ENCODE measurements around the gene LRG1. TPM values are rescaled to one million over a fixed set of nuclear protein-coding genes. Genes with fewer than 3 reads are reported as not detected.

LRG1 gene
- total and polyA plus RNA-seq, 2 donors: 0.52 to 2.1 TPM

DNA sequence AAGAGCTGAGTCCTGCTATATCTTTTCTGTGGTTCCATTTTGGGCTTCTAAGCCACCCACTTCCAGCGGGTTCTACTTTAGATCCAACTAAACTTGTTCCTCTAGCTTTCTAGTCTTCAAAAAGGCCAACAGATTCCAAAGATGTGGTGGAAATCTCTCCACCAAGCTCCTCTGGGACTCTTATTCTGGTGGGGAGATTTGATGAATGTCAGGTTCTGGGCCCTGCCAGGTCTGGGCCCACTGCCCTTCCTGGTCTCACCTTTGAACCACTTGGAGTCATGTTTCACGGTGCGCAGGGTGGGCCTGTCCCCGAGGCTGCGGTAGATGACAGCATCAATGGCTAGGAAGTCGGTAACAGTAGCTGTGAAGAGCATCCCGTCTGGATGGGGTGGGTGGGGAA is 14.9 kb upstream of the LRG1 start:
- Histone ChIP-seq H3K4me1 (ENCODE audit: control insufficient read depth in 2 of 2, insufficient read depth in 2 of 2, low read length in 2 of 2) (no peaks in the 10 kb centered on the region), H3K4me3 (ENCODE audit: low read length in 2 of 2) (no peak overlapping the region), H3K27ac (ENCODE audit: low read depth in 1 of 2, low read length in 1 of 2) (no peak overlapping the region), H3K27me3 (ENCODE audit: control insufficient read depth in 2 of 2, insufficient read depth in 1 of 2, low read length in 1 of 2) (no peaks in the 10 kb centered on the region), H3K9me3 (ENCODE audit: control insufficient read depth in 2 of 2, insufficient read depth in 1 of 2, low read length in 1 of 2) (no peaks in the 10 kb centered on the region), H3K36me3 (ENCODE audit: control insufficient read depth in 2 of 2, insufficient read depth in 2 of 2, low read length in 1 of 2) (no peaks in the 10 kb centered on the region)
- DNase-seq (ENCODE audit: low read depth in 6 of 9, low spot score in 9 of 9): no peak
- 92% methylated on average over 7 of the region's 7 CpGs for WGBS

DNA sequence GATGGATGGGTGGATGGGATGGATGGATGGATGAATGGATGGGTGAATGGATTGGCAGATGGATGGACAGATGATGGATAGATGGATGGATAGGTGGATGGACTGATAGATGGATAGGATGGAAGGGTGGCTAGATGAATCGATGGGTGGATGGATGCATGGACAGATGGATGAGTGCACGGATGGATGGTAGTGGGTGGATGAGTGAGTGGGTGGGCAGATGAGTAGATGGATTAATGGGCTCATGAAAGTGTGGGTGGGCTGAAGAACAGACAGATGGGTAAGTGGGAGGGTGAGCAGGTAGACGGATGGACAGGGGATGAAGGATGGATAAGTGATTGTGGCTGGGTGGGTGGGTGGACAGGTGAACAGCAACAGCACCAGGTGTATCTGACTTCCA is 13.9 kb upstream of the LRG1 start:
- no peak for DNase-seq (ENCODE audit: low read depth in 6 of 9, low spot score in 9 of 9)

DNA sequence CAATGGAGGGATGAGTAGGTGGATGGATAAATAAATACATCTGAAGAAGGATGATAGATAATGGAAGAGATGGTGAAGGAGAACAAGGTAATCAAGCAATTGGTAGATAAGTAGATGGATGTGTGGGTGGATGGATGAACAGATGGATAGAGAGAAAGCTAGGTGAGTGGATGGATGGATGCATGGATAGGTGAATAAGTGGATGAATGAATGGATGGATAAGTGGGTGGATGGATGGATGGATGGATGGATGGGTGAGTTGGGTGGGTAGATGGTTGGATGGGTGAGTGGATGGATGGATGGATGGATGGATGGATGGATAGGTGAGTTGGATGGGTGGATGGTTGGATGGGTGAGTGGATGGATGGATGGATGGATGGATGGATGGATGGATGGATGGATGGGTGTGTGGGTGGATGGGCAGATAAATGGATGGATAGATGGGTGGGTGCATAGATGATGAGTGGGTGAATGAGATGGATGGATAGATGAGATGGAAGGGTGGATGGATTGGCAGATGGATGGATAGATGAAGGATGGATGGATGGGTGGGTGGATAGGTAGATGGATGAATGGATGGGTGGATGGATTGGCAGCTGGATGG is 13.4 kb upstream of the LRG1 start:
- Histone ChIP-seq H3K4me3 (ENCODE audit: low read length in 2 of 2) (no peak overlapping the region), H3K9me3 (ENCODE audit: control insufficient read depth in 2 of 2, insufficient read depth in 1 of 2, low read length in 1 of 2) (no peaks in the 10 kb centered on the region), H3K4me1 (ENCODE audit: control insufficient read depth in 2 of 2, insufficient read depth in 2 of 2, low read length in 2 of 2) (no peaks in the 10 kb centered on the region), H3K27me3 (ENCODE audit: control insufficient read depth in 2 of 2, insufficient read depth in 1 of 2, low read length in 1 of 2) (no peaks in the 10 kb centered on the region), H3K27ac (ENCODE audit: low read depth in 1 of 2, low read length in 1 of 2) (no peak overlapping the region), H3K36me3 (ENCODE audit: control insufficient read depth in 2 of 2, insufficient read depth in 2 of 2, low read length in 1 of 2) (no peaks in the 10 kb centered on the region)
- DNase-seq (ENCODE audit: low read depth in 6 of 9, low spot score in 9 of 9): no peak

More for the DNA sequence above, 13.9 kb upstream of the LRG1 start:
- no peaks in the 10 kb centered on the region for H3K9me3 ChIP-seq (ENCODE audit: control insufficient read depth in 2 of 2, insufficient read depth in 1 of 2, low read length in 1 of 2)
- no peaks in the 10 kb centered on the region for H3K36me3 ChIP-seq (ENCODE audit: control insufficient read depth in 2 of 2, insufficient read depth in 2 of 2, low read length in 1 of 2)
- H3K27ac ChIP-seq (ENCODE audit: low read depth in 1 of 2, low read length in 1 of 2): no peak overlapping the region
- H3K27me3 ChIP-seq (ENCODE audit: control insufficient read depth in 2 of 2, insufficient read depth in 1 of 2, low read length in 1 of 2): no peaks in the 10 kb centered on the region
- H3K4me3 ChIP-seq (ENCODE audit: low read length in 2 of 2): no peak overlapping the region
- WGBS: 79% methylated on average over 3 of the region's 3 CpGs
- H3K4me1 ChIP-seq (ENCODE audit: control insufficient read depth in 2 of 2, insufficient read depth in 2 of 2, low read length in 2 of 2): no peaks in the 10 kb centered on the region

DNA sequence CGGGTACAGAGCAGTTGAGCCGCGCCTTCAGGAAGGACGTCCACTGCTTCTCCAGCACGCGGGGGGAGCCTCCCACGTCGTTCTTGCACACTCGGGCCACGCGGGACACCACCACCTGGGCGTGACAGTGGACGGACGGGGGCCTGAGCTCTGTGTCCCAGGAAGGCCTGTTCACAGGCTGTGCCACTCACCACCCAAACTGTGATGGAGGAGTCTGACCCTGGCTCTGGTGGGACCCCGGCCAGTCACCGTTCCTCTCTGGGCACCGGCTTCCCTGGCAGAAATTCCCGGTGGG is 12.6 kb upstream of the LRG1 start:
- no peak for DNase-seq (ENCODE audit: low read depth in 6 of 9, low spot score in 9 of 9)
- H3K9me3 ChIP-seq (ENCODE audit: control insufficient read depth in 2 of 2, insufficient read depth in 1 of 2, low read length in 1 of 2): no peaks in the 10 kb centered on the region
- no peak overlapping the region for H3K27ac ChIP-seq (ENCODE audit: low read depth in 1 of 2, low read length in 1 of 2)
- no peaks in the 10 kb centered on the region for H3K4me1 ChIP-seq (ENCODE audit: control insufficient read depth in 2 of 2, insufficient read depth in 2 of 2, low read length in 2 of 2)
- WGBS: 95% methylated on average over 18 of the region's 18 CpGs
- H3K4me3 ChIP-seq (ENCODE audit: low read length in 2 of 2): no peak overlapping the region
- H3K27me3 ChIP-seq (ENCODE audit: control insufficient read depth in 2 of 2, insufficient read depth in 1 of 2, low read length in 1 of 2): no peaks in the 10 kb centered on the region
- no peaks in the 10 kb centered on the region for H3K36me3 ChIP-seq (ENCODE audit: control insufficient read depth in 2 of 2, insufficient read depth in 2 of 2, low read length in 1 of 2)

DNA sequence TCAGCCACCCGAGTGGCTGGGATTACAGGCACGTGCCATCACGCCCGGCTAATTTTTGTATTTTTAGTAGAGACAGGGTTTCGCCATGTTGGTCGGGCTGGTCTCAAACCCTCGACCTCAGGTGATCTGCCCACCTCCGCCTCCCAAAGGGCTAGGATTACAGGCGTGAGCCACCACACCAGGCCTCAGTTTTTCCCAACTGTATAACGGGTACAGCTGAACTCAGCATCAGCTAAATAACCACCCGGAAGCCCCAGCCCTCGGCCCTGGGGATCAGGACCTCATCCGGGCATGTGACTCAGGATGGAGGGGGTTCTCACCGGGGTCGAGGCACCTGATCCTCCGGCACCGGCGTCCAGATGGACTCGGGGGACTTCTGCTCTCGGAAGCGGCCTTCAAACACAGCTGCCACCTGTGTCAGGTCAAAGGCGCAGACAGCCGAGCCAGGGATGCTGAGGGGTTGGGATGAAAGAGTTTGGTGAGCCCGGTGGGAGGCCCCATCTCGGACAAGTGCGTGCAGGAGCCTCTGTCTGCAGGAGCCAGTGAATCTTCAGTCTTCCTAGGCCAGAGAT is 10.7 kb upstream of the LRG1 start:
- WGBS: 92% methylated on average over 26 of the region's 26 CpGs
- no peaks in the 10 kb centered on the region for H3K27me3 ChIP-seq (ENCODE audit: control insufficient read depth in 2 of 2, insufficient read depth in 1 of 2, low read length in 1 of 2)
- no peak overlapping the region for H3K4me3 ChIP-seq (ENCODE audit: low read length in 2 of 2)
- H3K36me3 ChIP-seq (ENCODE audit: control insufficient read depth in 2 of 2, insufficient read depth in 2 of 2, low read length in 1 of 2): no peaks in the 10 kb centered on the region
- no peak overlapping the region for H3K27ac ChIP-seq (ENCODE audit: low read depth in 1 of 2, low read length in 1 of 2)
- no peak for DNase-seq (ENCODE audit: low read depth in 6 of 9, low spot score in 9 of 9)
- no peaks in the 10 kb centered on the region for H3K9me3 ChIP-seq (ENCODE audit: control insufficient read depth in 2 of 2, insufficient read depth in 1 of 2, low read length in 1 of 2)
- H3K4me1 ChIP-seq (ENCODE audit: control insufficient read depth in 2 of 2, insufficient read depth in 2 of 2, low read length in 2 of 2): no peaks in the 10 kb centered on the region

DNA sequence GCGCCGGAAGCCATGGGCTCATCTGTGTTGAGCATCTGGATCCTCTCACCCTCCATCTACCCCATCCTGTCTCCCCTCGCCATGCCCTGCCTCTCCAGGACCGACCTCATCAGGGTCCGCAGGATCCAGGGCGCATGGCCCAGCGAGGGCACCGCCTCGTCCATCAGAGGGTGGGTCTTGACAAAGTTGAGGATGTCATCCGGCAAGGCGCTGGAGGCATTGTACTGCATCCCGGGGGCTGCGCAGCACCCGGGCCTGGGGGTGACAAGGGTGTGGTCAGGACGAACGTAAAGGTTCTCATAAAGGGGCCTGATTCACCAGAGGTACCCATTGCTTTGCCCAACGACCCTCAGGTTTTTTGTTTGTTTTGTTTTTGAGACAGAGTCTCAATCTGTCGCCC is 10.2 kb upstream of the LRG1 start:
- Histone ChIP-seq H3K36me3 (ENCODE audit: control insufficient read depth in 2 of 2, insufficient read depth in 2 of 2, low read length in 1 of 2) (no peaks in the 10 kb centered on the region), H3K4me1 (ENCODE audit: control insufficient read depth in 2 of 2, insufficient read depth in 2 of 2, low read length in 2 of 2) (no peaks in the 10 kb centered on the region), H3K4me3 (ENCODE audit: low read length in 2 of 2) (no peak overlapping the region), H3K27ac (ENCODE audit: low read depth in 1 of 2, low read length in 1 of 2) (no peak overlapping the region), H3K27me3 (ENCODE audit: control insufficient read depth in 2 of 2, insufficient read depth in 1 of 2, low read length in 1 of 2) (no peaks in the 10 kb centered on the region), H3K9me3 (ENCODE audit: control insufficient read depth in 2 of 2, insufficient read depth in 1 of 2, low read length in 1 of 2) (no peaks in the 10 kb centered on the region)
- WGBS: 96% methylated on average over 18 of the region's 18 CpGs
- no peak for DNase-seq (ENCODE audit: low read depth in 6 of 9, low spot score in 9 of 9)

DNA sequence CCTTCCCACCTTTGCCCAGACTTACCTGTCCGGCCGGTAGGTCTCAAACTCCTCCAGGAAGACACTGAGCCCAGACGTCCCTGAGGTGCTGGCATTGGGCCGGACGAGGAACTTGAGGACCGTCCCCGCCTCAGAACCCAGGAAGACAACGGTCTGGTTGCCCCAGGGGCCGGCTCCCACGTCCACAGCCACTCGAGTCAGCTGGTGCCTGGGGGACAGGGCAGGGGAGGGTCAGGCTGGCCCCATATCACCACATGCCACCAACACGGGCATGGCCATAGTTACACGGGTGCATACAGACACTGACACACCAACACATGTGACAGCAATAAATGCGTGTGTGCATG is 8.4 kb upstream of the LRG1 start:
- WGBS: 84% methylated on average over 14 of the region's 14 CpGs
- no peaks in the 10 kb centered on the region for H3K9me3 ChIP-seq (ENCODE audit: control insufficient read depth in 2 of 2, insufficient read depth in 1 of 2, low read length in 1 of 2)
- H3K4me3 ChIP-seq (ENCODE audit: low read length in 2 of 2): no peak overlapping the region
- H3K27ac ChIP-seq (ENCODE audit: low read depth in 1 of 2, low read length in 1 of 2): no peak overlapping the region
- H3K36me3 ChIP-seq (ENCODE audit: control insufficient read depth in 2 of 2, insufficient read depth in 2 of 2, low read length in 1 of 2): no peaks in the 10 kb centered on the region
- H3K4me1 ChIP-seq (ENCODE audit: control insufficient read depth in 2 of 2, insufficient read depth in 2 of 2, low read length in 2 of 2): no peaks in the 10 kb centered on the region
- H3K27me3 ChIP-seq (ENCODE audit: control insufficient read depth in 2 of 2, insufficient read depth in 1 of 2, low read length in 1 of 2): no peaks in the 10 kb centered on the region
- DNase-seq (ENCODE audit: low read depth in 6 of 9, low spot score in 9 of 9): no peak

DNA sequence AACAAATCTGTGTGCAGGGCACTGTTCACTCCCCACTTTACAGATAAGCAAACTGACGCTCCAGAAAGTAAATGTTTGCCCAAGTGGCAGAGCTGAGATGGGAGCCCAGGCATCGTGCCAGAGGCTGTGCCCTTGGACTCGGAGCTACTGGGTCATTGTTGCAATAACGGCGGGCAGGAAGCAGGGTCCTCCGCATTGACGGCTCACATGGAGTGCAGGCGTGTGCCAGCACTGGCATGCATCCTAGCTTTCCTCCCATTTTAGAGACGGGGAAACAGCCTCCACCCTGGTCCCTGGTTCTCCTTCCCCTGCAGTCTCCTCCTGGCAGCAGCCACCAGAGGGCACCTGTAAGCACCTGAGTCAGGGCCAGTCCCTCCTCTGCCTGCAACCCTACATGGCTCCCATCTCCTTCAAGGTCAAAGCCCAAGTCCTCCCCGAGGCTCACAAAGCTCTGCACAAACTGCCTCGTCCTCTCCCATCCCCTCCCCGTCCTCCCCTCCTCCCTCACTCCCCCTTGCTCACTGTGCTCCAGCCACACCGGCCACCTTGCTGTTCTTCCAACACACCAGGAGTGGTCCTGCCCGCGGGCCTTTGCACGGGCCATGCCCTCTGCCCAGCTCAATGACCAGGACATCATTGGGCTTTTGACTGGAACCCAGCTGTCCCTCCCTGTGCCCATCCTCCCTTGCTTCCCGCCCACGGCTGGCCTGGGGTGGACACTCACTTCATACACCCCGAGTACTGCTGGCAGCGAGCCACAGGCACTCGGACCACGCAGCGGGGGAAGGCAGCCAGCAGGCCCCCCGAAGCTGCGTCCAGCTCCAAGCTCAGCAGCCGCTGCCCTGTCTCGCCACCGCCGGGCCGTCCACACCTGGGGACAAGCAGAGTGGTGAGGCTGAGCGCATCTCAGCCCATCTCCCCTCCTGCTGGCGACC is 7.7 kb upstream of the LRG1 start:
- Histone ChIP-seq H3K27me3 (ENCODE audit: control insufficient read depth in 2 of 2, insufficient read depth in 1 of 2, low read length in 1 of 2) (no peaks in the 10 kb centered on the region), H3K4me3 (ENCODE audit: low read length in 2 of 2) (no peak overlapping the region), H3K9me3 (ENCODE audit: control insufficient read depth in 2 of 2, insufficient read depth in 1 of 2, low read length in 1 of 2) (no peaks in the 10 kb centered on the region), H3K4me1 (ENCODE audit: control insufficient read depth in 2 of 2, insufficient read depth in 2 of 2, low read length in 2 of 2) (no peaks in the 10 kb centered on the region), H3K36me3 (ENCODE audit: control insufficient read depth in 2 of 2, insufficient read depth in 2 of 2, low read length in 1 of 2) (no peaks in the 10 kb centered on the region), H3K27ac (ENCODE audit: low read depth in 1 of 2, low read length in 1 of 2) (no peak overlapping the region)
- DNase-seq (ENCODE audit: low read depth in 6 of 9, low spot score in 9 of 9): no peak
- 85% methylated on average over 31 of the region's 32 CpGs for WGBS

DNA sequence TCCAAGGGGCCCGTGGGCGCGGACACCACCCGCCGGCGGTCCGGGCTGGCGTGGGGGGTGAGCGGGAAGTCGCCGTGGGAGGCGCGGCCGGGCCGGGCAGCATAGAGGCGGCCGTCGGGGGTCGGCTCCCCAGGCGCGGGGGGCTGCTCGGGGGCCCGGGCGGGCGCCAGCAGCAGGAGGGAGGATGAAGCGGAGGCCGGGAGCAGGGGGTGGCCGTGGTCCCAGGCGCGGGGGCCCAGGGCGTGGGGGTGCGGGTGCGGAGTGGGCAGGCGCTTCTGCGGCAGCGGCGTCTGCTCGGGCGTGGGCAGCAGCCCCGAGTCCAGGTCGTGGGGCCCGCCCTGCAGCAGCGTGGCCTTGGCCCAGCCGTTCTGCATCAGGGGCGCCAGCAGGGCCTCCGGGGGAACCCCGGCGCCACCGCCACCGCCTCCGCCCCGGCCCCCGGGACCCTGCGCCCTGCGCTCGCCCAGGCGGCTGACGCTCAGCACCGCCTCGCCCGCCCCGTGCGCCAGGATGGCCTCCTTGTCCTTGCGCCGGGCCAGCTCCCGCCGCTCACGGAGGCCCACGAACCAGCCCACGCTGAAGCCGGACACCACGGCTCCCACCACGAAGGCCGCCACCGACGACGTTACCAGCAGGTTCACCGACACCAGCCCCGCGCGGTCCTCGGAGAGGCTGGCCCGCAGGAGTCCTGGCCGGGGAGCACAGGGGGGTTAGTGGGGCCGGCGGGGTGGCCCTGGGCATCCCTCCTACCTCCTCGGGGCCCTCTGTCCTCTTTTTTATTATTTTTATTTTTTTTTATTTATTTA is 4.2 kb upstream of the LRG1 start:
- 94% methylated on average over 87 of the region's 87 CpGs for WGBS
- H3K4me3 ChIP-seq (ENCODE audit: low read length in 2 of 2): no peak overlapping the region
- no peaks in the 10 kb centered on the region for H3K27me3 ChIP-seq (ENCODE audit: control insufficient read depth in 2 of 2, insufficient read depth in 1 of 2, low read length in 1 of 2)
- H3K36me3 ChIP-seq (ENCODE audit: control insufficient read depth in 2 of 2, insufficient read depth in 2 of 2, low read length in 1 of 2): no peaks in the 10 kb centered on the region
- no peak for DNase-seq (ENCODE audit: low read depth in 6 of 9, low spot score in 9 of 9)
- no peak overlapping the region for H3K27ac ChIP-seq (ENCODE audit: low read depth in 1 of 2, low read length in 1 of 2)
- H3K4me1 ChIP-seq (ENCODE audit: control insufficient read depth in 2 of 2, insufficient read depth in 2 of 2, low read length in 2 of 2): peaks cover 0 to 5% of the 10 kb centered on the region in 2 donors
- no peaks in the 10 kb centered on the region for H3K9me3 ChIP-seq (ENCODE audit: control insufficient read depth in 2 of 2, insufficient read depth in 1 of 2, low read length in 1 of 2)
